Keratinocyte (primary cell): Measurements from ENCODE around the gene PARD3. TPM values are rescaled to one million over a fixed set of nuclear protein-coding genes. Genes with fewer than 3 reads are reported as not detected.
"Not testable (repeated sequence)": the region's sequence is repeated elsewhere in the genome, so short reads cannot be mapped to it uniquely, and the experiment has no call there.

Source experiments
- DNase-seq: peaks from one replicate; pipeline ENCODE4 v3.0.0-alpha.2; 2011; ENCODE audit warnings: low read depth, missing footprints, low spot score
- FAIRE-seq: peaks from 2 replicates; lab custom pipeline; 2011; peaks lifted over from hg19 to GRCh38; lab: Jason Lieb, UNC
- H2AFZ ChIP-seq: 2 replicates; pipeline ENCODE4 v1.6.0; 2012; ENCODE audit warnings: low read length, control low read depth, inconsistent platforms; ENCODE audit not compliant: control insufficient read depth
- H3K27ac ChIP-seq: 2 replicates; pipeline ENCODE4 v1.5.1; 2011; ENCODE audit warnings: low read length; ENCODE audit not compliant: control insufficient read depth, insufficient read depth
- H3K27me3 ChIP-seq: 3 replicates; pipeline ENCODE4 v1.6.0; 2011; ENCODE audit warnings: low read length; ENCODE audit not compliant: control insufficient read depth, insufficient read depth; ENCODE audit errors: extremely low read depth
- H3K36me3 ChIP-seq, 2 experiments: 2 replicates in 1 of 2; 3 replicates in 1 of 2; pipeline ENCODE4 v1.5.1; 2011; ENCODE audit warnings: low read length in 2 of 2, mild to moderate bottlenecking in 1 of 2; ENCODE audit not compliant: control insufficient read depth in 2 of 2, insufficient read depth in 2 of 2; ENCODE audit errors: extremely low read depth in 1 of 2
- H3K4me1 ChIP-seq: 3 replicates; pipeline ENCODE4 v1.5.1; 2011; ENCODE audit warnings: low read length; ENCODE audit not compliant: control insufficient read depth, insufficient read depth; ENCODE audit errors: extremely low read depth
- H3K4me2 ChIP-seq: 3 replicates; pipeline ENCODE4 v1.6.0; 2011; ENCODE audit warnings: low read depth, low read length; ENCODE audit not compliant: control insufficient read depth, insufficient read depth; ENCODE audit errors: extremely low read depth
- H3K4me3 ChIP-seq, 3 experiments: fragments of 200-600 bp in 1 of 3; sonication (generic) in 1 of 3; 2 replicates in 2 of 3; 3 replicates in 1 of 3; pipeline ENCODE4 v1.5.1; 2011 to 2016; ENCODE audit warnings: low read length in 3 of 3, mild to moderate bottlenecking in 3 of 3, control low read depth in 2 of 3, inconsistent platforms in 1 of 3, low read depth in 1 of 3, mixed read lengths in 1 of 3, mixed run types in 1 of 3, moderate library complexity in 1 of 3; ENCODE audit not compliant: control insufficient read depth in 2 of 3, insufficient read depth in 2 of 3; ENCODE audit errors: extremely low read depth in 1 of 3
- H3K79me2 ChIP-seq: 2 replicates; pipeline ENCODE4 v1.6.0; 2012; ENCODE audit warnings: low read length; ENCODE audit not compliant: control insufficient read depth, insufficient read depth
- H3K9ac ChIP-seq: 3 replicates; pipeline ENCODE4 v1.6.0; 2011; ENCODE audit warnings: low read length; ENCODE audit not compliant: control insufficient read depth, insufficient read depth; ENCODE audit errors: extremely low read depth
- H3K9me1 ChIP-seq: 3 replicates; pipeline ENCODE4 v1.6.0; 2011; ENCODE audit warnings: low read length; ENCODE audit not compliant: control insufficient read depth, insufficient read depth; ENCODE audit errors: extremely low read depth
- H3K9me3 ChIP-seq: 2 replicates; pipeline ENCODE4 v1.5.1; 2012; ENCODE audit warnings: low read depth, low read length; ENCODE audit not compliant: control insufficient read depth
- H4K20me1 ChIP-seq: 3 replicates; pipeline ENCODE4 v1.6.0; 2011; ENCODE audit warnings: low read length; ENCODE audit not compliant: control insufficient read depth, insufficient read depth; ENCODE audit errors: extremely low read depth
- CTCF ChIP-seq, 3 experiments: IDR thresholded peaks in 1 of 3; conservative IDR thresholded peaks in 1 of 3; optimal IDR thresholded peaks in 1 of 3; 2 replicates in 2 of 3; 3 replicates in 1 of 3; pipeline versions ENCODE3 to v1.5.1; 2011; ENCODE audit warnings: low read length in 3 of 3, mild to moderate bottlenecking in 3 of 3, moderate library complexity in 2 of 3, control low read depth in 1 of 3, inconsistent platforms in 1 of 3; ENCODE audit not compliant: insufficient read depth in 2 of 3; ENCODE audit errors: extremely low read depth in 1 of 3
- EZH2 ChIP-seq: IDR thresholded peaks from one replicate; pipeline ENCODE4 v1.6.1; 2012; ENCODE audit warnings: inconsistent platforms, mild to moderate bottlenecking, low read length, moderate library complexity
- dilution Hi-C: fragments of 300-500 bp; cut with MboI; formaldehyde crosslinking; loops from one replicate; pipeline ENCODE4 v1.7.0; 2020; ENCODE audit warnings: low sequenced_read_pairs; ENCODE audit not compliant: extremely low pct_ligation_motif_present
- polyA plus RNA-seq, 5 experiments: library from polyadenylated mRNA; depleted of rRNA in 3 of 5; stranded (reverse) in 3 of 5; stranded (forward) in 1 of 5; unstranded in 1 of 5; fragments of >200 nt; gene quantifications; 1 replicate in 1 of 5; 2 replicates in 3 of 5; 3 replicates in 1 of 5; pipeline versions ENCODE4 v1.2.1 to v1.2.3, GENCODE V29; 2011 to 2012; ENCODE audit warnings: missing spikeins in 2 of 5, low read depth in 1 of 5, low replicate concordance in 1 of 5

PARD3 gene
- polyA plus RNA-seq, 1 donor (not counting 4 experiments of a cell fraction or from before 2014, with no cell fraction given) = 46.4 TPM

- Histone ChIP-seq H3K4me3 (no peak overlapping the region), H3K9me3 (no peaks in the 10 kb centered on the region), H3K27me3 (no peaks in the 10 kb centered on the region), H3K4me1 (no peaks in the 10 kb centered on the region), H3K79me2 (peaks cover 60% of the 10 kb centered on the region), H3K36me3 (no peaks in the 10 kb centered on the region), H3K27ac (no peak overlapping the region), H3K9ac (no peak overlapping the region), H3K9me1 (no peaks in the 10 kb centered on the region), H3K4me2 (no peak overlapping the region), H2AFZ (no peak overlapping the region), H4K20me1 (no peaks in the 10 kb centered on the region)
- DNase-seq = no peak
- no peak for FAIRE-seq
- TF ChIP-seq EZH2 (no peak), CTCF (optimal IDR thresholded peaks at IDR 0.05 in 1 of 3, IDR thresholded peaks at IDR 0.05 in 1 of 3, conservative IDR thresholded peaks at IDR 0.05 in 1 of 3; ENCODE audit: extremely low read depth in 1 of 3, insufficient read depth in 2 of 3, low read length in 3 of 3) (no peak)
- dilution Hi-C loops = no loop called here
Observed at GRCh38 chr10:34647160-34647559, 167.9 kb downstream of the PARD3 start.

- no peaks in the 10 kb centered on the region for H3K27me3 ChIP-seq
- no peak overlapping the region for H3K4me3 ChIP-seq
- H2AFZ ChIP-seq = no peak overlapping the region
- TF ChIP-seq CTCF (optimal IDR thresholded peaks at IDR 0.05 in 1 of 3, IDR thresholded peaks at IDR 0.05 in 1 of 3, conservative IDR thresholded peaks at IDR 0.05 in 1 of 3; ENCODE audit: extremely low read depth in 1 of 3, insufficient read depth in 2 of 3, low read length in 3 of 3) (no peak), EZH2 (no peak)
- no peaks in the 10 kb centered on the region for H3K9me1 ChIP-seq
- peaks cover 60% of the 10 kb centered on the region for H3K79me2 ChIP-seq
- H3K27ac ChIP-seq = no peak overlapping the region
- H4K20me1 ChIP-seq = no peaks in the 10 kb centered on the region
- FAIRE-seq (no peak), DNase-seq (no peak)
- no peaks in the 10 kb centered on the region for H3K36me3 ChIP-seq
- no peaks in the 10 kb centered on the region for H3K9me3 ChIP-seq
- dilution Hi-C loops = no loop called here
- H3K9ac ChIP-seq = no peak overlapping the region
- no peaks in the 10 kb centered on the region for H3K4me1 ChIP-seq
- H3K4me2 ChIP-seq = no peak overlapping the region
Observed at GRCh38 chr10:34646331-34646730, 168.8 kb downstream of the PARD3 start.

- H2AFZ ChIP-seq, H3K9me1 ChIP-seq, H3K27ac ChIP-seq, FAIRE-seq, H3K36me3 ChIP-seq, H3K9me3 ChIP-seq, H3K4me2 ChIP-seq, H3K9ac ChIP-seq, H3K4me3 ChIP-seq, dilution Hi-C loops, H3K4me1 ChIP-seq, H4K20me1 ChIP-seq, H3K27me3 ChIP-seq, DNase-seq: not testable (repeated sequence)
- H3K79me2 ChIP-seq = peaks cover 52% of the 10 kb centered on the region
Observed at GRCh38 chr10:34644815-34645214, 170.3 kb downstream of the PARD3 start.
